K562 (cell line): ENCODE measurements around the gene FCRLA. TPM values are rescaled to one million over a fixed set of nuclear protein-coding genes. Genes with fewer than 3 reads are reported as not detected.

Experiments used
- ATF7 ChIP-seq: fragments of 450-650 bp; IDR thresholded peaks from 2 replicates; pipeline ENCODE4 v1.7.1; 2014; ENCODE audit warnings: mild to moderate bottlenecking, moderate library complexity
- ETV1 ChIP-seq: fragments of 450-650 bp; conservative IDR thresholded peaks from 2 replicates; pipeline ENCODE4 v1.6.1; 2016; ENCODE audit warnings: missing genetic modification characterization, control low read depth, low read depth, missing compliant biosample characterization
- FOXM1 ChIP-seq, 2 experiments: fragments of 450-650 bp in 1 of 2; sonication (generic) in 1 of 2; formaldehyde crosslinking in 1 of 2; IDR thresholded peaks; 2 replicates each; pipeline versions ENCODE4 v1.6.1 to v1.9.0; 2017 to 2022; ENCODE audit warnings: low read depth in 2 of 2, mild to moderate bottlenecking in 2 of 2, missing genetic modification reagents in 1 of 2, moderate library complexity in 1 of 2
- HDAC2 ChIP-seq: fragments of 450-650 bp; IDR thresholded peaks from 2 replicates; pipeline ENCODE4 v1.6.1; 2016; ENCODE audit warnings: mild to moderate bottlenecking
- MCM2 ChIP-seq: fragments of 450-650 bp; IDR thresholded peaks from 2 replicates; pipeline ENCODE4 v1.6.1; 2017; ENCODE audit warnings: low read depth, mild to moderate bottlenecking
- SNRNP70 ChIP-seq: fragments of 200-400 bp; formaldehyde crosslinking; optimal IDR thresholded peaks from 2 replicates; pipeline ENCODE3; 2017; ENCODE audit warnings: low read depth, low read length
- TBP ChIP-seq: optimal IDR thresholded peaks from 2 replicates; pipeline ENCODE3; 2011; ENCODE audit warnings: low read depth, low read length, improper control_type of control experiment
- U2AF2 ChIP-seq: fragments of 200-400 bp; formaldehyde crosslinking; optimal IDR thresholded peaks from 2 replicates; pipeline ENCODE3; 2017; ENCODE audit warnings: low read depth, mild to moderate bottlenecking, low read length
- XRCC5 ChIP-seq: fragments of 200-400 bp; formaldehyde crosslinking; IDR thresholded peaks from 2 replicates; pipeline ENCODE4 v1.6.1; 2017; ENCODE audit warnings: low read depth, mild to moderate bottlenecking, low read length
- ZNF263 ChIP-seq: sonication (generic); formaldehyde crosslinking; IDR thresholded peaks from 2 replicates; pipeline ENCODE4 v1.8.0; 2022; ENCODE audit warnings: mild to moderate bottlenecking, missing genetic modification reagents, borderline replicate concordance
- polyA plus RNA-seq, 8 experiments: library from polyadenylated mRNA; depleted of rRNA in 4 of 8; stranded (reverse) in 5 of 8; unstranded in 3 of 8; fragments of >200 nt; fragmentation: Nextera tagmentation in 2 of 8; fragmentation: Illumina TruSeq in 1 of 8; extraction: Ambion mirVana in 2 of 8; extraction: Trizol in 1 of 8; gene quantifications; 2 replicates each; pipeline versions ENCODE4 v1.2.1 to v1.2.3, GENCODE V29; 2011 to 2014; ENCODE audit warnings: inconsistent platforms in 1 of 8, missing spikeins in 1 of 8
- total RNA-seq, 7 experiments: library from RNA; depleted of rRNA in 6 of 7; stranded (reverse); fragments of >200 nt in 6 of 7; fragmentation: Illumina TruSeq in 2 of 7; extraction: Trizol in 2 of 7; gene quantifications; 2 replicates each; pipeline versions ENCODE4 v1.2.1 to v1.2.3, GENCODE V29; 2011 to 2021; ENCODE audit warnings: low replicate concordance in 1 of 7
- TF ChIP-seq, protein P1 (sequence below): fragments of 450-650 bp; IDR thresholded peaks from 2 replicates; pipeline ENCODE4 v1.6.1; 2016; ENCODE audit warnings: mild to moderate bottlenecking, moderate library complexity

The FCRLA gene
- total and polyA plus RNA-seq, 9 of the 15 experiments (the other 6 are each of a cell fraction or from before 2014, with no cell fraction given) = 0.09 to 0.84 (median 0.44) TPM

DNA sequence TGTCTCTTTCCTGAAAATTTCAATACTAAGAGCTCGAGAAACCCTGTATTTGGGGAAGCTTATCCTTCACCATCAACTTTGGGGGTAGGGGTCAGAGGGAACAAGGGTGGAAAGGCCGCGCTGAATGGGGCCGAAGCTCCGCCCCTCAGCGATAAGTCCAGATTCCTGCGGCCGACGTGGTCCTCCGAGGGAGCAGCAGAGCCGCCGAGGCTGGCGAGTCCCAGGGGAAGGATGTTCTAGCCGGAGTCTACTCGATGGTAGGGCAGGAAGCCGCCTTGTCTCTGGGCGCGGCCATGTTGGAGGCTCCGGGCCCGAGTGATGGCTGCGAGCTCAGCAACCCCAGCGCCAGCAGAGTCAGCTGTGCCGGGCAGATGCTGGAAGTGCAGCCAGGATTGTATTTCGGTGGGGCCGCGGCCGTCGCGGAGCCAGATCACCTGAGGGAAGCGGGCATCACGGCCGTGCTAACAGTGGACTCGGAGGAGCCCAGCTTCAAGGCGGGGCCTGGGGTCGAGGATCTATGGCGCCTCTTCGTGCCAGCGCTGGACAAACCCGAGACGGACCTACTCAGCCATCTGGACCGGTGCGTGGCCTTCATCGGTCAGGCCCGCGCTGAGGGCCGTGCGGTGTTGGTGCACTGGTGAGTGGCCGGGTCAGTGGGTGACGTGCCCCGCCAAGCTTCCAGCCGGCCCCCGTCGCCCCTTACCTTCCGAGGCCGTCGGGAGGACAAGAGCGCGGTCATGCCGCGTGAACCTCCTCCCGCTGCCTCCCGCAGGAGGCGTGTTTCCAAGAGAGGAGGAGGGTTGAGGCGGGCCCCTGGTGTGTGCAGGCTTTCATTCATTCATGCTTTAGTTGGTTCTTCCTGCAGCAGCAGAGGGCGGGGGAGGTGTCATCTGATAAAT, 42.7 kb downstream of the FCRLA start, which contains the start of gene DUSP12 (continued):
- TF ChIP-seq, protein P1, sequence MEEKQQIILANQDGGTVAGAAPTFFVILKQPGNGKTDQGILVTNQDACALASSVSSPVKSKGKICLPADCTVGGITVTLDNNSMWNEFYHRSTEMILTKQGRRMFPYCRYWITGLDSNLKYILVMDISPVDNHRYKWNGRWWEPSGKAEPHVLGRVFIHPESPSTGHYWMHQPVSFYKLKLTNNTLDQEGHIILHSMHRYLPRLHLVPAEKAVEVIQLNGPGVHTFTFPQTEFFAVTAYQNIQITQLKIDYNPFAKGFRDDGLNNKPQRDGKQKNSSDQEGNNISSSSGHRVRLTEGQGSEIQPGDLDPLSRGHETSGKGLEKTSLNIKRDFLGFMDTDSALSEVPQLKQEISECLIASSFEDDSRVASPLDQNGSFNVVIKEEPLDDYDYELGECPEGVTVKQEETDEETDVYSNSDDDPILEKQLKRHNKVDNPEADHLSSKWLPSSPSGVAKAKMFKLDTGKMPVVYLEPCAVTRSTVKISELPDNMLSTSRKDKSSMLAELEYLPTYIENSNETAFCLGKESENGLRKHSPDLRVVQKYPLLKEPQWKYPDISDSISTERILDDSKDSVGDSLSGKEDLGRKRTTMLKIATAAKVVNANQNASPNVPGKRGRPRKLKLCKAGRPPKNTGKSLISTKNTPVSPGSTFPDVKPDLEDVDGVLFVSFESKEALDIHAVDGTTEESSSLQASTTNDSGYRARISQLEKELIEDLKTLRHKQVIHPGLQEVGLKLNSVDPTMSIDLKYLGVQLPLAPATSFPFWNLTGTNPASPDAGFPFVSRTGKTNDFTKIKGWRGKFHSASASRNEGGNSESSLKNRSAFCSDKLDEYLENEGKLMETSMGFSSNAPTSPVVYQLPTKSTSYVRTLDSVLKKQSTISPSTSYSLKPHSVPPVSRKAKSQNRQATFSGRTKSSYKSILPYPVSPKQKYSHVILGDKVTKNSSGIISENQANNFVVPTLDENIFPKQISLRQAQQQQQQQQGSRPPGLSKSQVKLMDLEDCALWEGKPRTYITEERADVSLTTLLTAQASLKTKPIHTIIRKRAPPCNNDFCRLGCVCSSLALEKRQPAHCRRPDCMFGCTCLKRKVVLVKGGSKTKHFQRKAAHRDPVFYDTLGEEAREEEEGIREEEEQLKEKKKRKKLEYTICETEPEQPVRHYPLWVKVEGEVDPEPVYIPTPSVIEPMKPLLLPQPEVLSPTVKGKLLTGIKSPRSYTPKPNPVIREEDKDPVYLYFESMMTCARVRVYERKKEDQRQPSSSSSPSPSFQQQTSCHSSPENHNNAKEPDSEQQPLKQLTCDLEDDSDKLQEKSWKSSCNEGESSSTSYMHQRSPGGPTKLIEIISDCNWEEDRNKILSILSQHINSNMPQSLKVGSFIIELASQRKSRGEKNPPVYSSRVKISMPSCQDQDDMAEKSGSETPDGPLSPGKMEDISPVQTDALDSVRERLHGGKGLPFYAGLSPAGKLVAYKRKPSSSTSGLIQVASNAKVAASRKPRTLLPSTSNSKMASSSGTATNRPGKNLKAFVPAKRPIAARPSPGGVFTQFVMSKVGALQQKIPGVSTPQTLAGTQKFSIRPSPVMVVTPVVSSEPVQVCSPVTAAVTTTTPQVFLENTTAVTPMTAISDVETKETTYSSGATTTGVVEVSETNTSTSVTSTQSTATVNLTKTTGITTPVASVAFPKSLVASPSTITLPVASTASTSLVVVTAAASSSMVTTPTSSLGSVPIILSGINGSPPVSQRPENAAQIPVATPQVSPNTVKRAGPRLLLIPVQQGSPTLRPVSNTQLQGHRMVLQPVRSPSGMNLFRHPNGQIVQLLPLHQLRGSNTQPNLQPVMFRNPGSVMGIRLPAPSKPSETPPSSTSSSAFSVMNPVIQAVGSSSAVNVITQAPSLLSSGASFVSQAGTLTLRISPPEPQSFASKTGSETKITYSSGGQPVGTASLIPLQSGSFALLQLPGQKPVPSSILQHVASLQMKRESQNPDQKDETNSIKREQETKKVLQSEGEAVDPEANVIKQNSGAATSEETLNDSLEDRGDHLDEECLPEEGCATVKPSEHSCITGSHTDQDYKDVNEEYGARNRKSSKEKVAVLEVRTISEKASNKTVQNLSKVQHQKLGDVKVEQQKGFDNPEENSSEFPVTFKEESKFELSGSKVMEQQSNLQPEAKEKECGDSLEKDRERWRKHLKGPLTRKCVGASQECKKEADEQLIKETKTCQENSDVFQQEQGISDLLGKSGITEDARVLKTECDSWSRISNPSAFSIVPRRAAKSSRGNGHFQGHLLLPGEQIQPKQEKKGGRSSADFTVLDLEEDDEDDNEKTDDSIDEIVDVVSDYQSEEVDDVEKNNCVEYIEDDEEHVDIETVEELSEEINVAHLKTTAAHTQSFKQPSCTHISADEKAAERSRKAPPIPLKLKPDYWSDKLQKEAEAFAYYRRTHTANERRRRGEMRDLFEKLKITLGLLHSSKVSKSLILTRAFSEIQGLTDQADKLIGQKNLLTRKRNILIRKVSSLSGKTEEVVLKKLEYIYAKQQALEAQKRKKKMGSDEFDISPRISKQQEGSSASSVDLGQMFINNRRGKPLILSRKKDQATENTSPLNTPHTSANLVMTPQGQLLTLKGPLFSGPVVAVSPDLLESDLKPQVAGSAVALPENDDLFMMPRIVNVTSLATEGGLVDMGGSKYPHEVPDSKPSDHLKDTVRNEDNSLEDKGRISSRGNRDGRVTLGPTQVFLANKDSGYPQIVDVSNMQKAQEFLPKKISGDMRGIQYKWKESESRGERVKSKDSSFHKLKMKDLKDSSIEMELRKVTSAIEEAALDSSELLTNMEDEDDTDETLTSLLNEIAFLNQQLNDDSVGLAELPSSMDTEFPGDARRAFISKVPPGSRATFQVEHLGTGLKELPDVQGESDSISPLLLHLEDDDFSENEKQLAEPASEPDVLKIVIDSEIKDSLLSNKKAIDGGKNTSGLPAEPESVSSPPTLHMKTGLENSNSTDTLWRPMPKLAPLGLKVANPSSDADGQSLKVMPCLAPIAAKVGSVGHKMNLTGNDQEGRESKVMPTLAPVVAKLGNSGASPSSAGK = peak; percentile 94
- TF ChIP-seq MCM2 = no peak
- TF ChIP-seq ZNF263 (CRISPR knock-in tag) = peak; percentile 90
- TF ChIP-seq ETV1 (tag) = peak; percentile 77
- TF ChIP-seq SNRNP70 = no peak
- TF ChIP-seq ATF7 = peak; percentile 65; the same call in 1 of the 2 replicates
- no peak for TF ChIP-seq FOXM1 (IDR thresholded peaks at IDR 0.05; ENCODE audit: low read depth)
- TF ChIP-seq FOXM1 (CRISPR knock-in tag; IDR thresholded peaks at IDR 0.05; ENCODE audit: low read depth) = peak; percentile 78; the same call in 1 of the 2 replicates
- TF ChIP-seq U2AF2 = no peak
- peak; percentile 62 for TF ChIP-seq TBP
- TF ChIP-seq HDAC2 = peak; percentile 83
- no peak for TF ChIP-seq XRCC5
